HL-60/S4 treated with phorbol 12-myristate 13-acetate at 8.2 ng/mL for 4 days and 3 days (cell line): ENCODE results near the gene ELN.

Experiments
- in situ Hi-C: fragments of 300-500 bp; cut with MboI; formaldehyde crosslinking; loops from 2 replicates; pipeline ENCODE4 v1.15.0; 2022; ENCODE audit warnings: low sequenced_read_pairs

The ELN gene

GRCh38 chr7:74084722-74085578 is 57.0 kb downstream of the ELN start:
- in situ Hi-C loops: no loop called here

GRCh38 chr7:74087791-74088453 is 59.9 kb downstream of the ELN start:
- in situ Hi-C loops: no loop called here

- in situ Hi-C loops: no loop called here
These were observed 64.5 kb downstream of the ELN start for GRCh38 chr7:74092321-74092963.

- in situ Hi-C loops: no loop called here
These were observed 65.0 kb downstream of the ELN start for GRCh38 chr7:74092964-74093471.

- in situ Hi-C loops: no loop called here
These were observed 65.8 kb downstream of the ELN start for GRCh38 chr7:74093671-74094223.

GRCh38 chr7:74094224-74095101 is 66.5 kb downstream of the ELN start:
- in situ Hi-C loops: no loop called here

- in situ Hi-C loops: no loop called here
These were observed 67.2 kb downstream of the ELN start for GRCh38 chr7:74095135-74095534.

- in situ Hi-C loops: no loop called here
These were observed 70.1 kb downstream of the ELN start for GRCh38 chr7:74097937-74098614.

GRCh38 chr7:74099031-74099430 is 71.1 kb downstream of the ELN start:
- in situ Hi-C loops: no loop called here

GRCh38 chr7:74101061-74101681 is 73.2 kb downstream of the ELN start:
- in situ Hi-C loops: no loop called here

GRCh38 chr7:74103219-74103772 is 75.3 kb downstream of the ELN start:
- in situ Hi-C loops: no loop called here

- in situ Hi-C loops: no loop called here
These were observed 76.7 kb downstream of the ELN start for GRCh38 chr7:74104702-74105101.

- in situ Hi-C loops: no loop called here
These were observed 78.0 kb downstream of the ELN start for GRCh38 chr7:74105992-74106391.

GRCh38 chr7:74106846-74107245 is 78.9 kb downstream of the ELN start:
- in situ Hi-C loops: no loop called here

GRCh38 chr7:74115326-74115725 is 87.4 kb downstream of the ELN start:
- in situ Hi-C loops: no loop called here

GRCh38 chr7:74116356-74116755 is 88.4 kb downstream of the ELN start:
- in situ Hi-C loops: no loop called here
